ENCODE measurements around the gene ROR2.

Gene ROR2

GRCh38 chr9:91818647-91819403 is 131.2 kb downstream of the ROR2 start:
- DNase-seq (ENCODE audit: low read depth, low spot score) = no peak

- DNase-seq (ENCODE audit: low read depth, low spot score) = no peak
These were observed 131.8 kb downstream of the ROR2 start for GRCh38 chr9:91818225-91818585.

DNA sequence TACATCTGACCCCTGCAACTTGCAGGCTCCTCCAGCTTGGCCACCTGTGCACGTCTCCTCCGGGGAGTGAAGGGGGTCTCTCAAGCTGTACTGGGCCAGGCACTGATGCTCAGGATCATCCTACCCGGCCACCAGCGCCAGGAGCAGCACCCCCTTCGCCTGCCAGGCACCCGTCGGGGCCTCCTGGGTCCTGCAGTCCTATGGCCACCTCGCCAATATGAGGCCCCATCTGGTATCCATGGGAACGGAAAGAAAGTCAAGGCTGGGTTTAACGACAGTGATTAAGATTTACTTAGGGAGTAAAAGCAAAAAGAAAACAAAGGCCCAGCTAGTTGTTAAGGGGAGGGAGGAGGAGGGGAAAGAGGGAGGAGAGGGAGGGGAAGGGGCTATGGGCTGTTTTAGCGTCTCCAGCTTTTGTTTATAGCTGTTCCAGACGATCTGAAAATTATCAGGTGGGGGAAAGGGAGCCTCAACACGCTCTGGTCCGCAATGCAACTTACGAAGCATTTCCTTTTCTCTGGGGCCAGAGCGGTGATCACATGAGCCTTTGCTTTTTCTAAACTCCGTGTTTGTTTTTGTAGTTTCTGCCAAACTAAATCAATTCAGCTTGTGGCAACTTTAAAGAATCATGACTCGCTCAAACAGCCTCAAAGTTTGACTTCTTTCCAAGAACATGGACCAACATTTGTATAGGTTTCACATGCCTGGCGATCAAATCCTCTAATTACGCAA is 132.4 kb downstream of the ROR2 start:
- DNase-seq (ENCODE audit: low read depth, low spot score) = peak; percentile 80

DNA sequence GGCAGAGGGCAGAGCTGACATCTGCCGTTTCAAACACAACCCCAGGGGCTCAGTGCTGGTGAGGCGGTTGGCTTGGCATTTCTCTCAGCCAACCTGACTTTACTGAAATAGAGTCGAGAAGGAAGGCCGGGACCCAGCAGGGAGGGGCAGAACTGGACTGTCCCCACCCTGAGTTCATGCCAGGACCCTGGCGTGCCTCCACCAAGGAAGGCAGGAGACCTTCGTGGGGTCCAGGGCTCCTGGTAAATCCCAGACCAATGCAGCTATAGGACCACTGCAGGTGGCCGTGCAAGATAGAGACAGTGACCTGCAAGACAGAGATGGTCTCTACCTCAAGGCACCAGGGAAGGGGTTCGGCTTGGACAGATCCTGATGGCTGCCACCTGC is 132.9 kb downstream of the ROR2 start:
- no peak for DNase-seq (ENCODE audit: low read depth, low spot score)

GRCh38 chr9:91816356-91816755 is 133.7 kb downstream of the ROR2 start:
- DNase-seq (ENCODE audit: low read depth, low spot score) = no peak

GRCh38 chr9:91815896-91816295 is 134.1 kb downstream of the ROR2 start:
- DNase-seq (ENCODE audit: low read depth, low spot score) = no peak

DNA sequence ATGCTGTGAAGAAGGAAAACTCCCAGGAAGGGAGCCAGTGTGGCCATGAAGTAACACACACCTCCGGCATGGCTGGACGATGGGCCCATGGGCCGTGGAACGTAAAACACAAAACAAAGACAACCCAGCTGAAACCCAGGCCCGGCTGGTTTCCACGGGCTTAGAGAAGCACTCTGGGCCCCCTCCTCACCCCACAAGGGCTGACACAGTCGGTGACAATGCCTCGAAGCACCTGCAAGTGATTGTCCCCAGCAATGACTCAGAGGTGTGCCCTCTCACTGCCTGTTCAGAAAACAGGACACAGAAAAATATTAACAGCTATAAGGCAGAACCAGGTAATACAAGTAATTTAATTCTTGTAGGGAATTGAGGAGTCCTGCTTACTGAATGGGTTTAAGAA is 135.3 kb downstream of the ROR2 start:
- DNase-seq (ENCODE audit: low read depth, low spot score) = no peak

GRCh38 chr9:91814201-91814600 is 135.8 kb downstream of the ROR2 start:
- DNase-seq (ENCODE audit: low read depth, low spot score) = no peak

- no peak for DNase-seq (ENCODE audit: low read depth, low spot score)
These were observed 136.7 kb downstream of the ROR2 start for GRCh38 chr9:91813176-91813795.

DNA sequence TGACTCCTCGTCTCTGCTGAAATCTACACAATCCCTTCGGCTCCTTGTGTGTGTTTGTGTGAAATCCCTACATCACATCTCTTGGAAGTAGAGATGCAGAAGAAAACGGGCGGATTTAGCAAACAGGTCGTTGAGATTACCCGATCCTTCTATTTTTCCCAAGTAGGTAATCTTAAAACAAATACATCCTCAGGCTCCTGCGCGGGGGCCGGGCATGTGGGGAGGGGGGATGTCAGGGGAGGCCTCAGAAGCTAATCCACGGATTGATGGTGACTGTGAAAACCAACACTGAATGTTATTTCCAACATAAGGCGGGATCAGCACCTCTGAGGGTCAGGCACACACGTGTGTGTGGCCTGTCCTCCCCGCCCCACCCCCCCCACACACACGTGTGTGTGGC is 137.8 kb downstream of the ROR2 start:
- no peak for DNase-seq (ENCODE audit: low read depth, low spot score)

GRCh38 chr9:91811024-91811909 is 138.8 kb downstream of the ROR2 start:
- no peak for DNase-seq (ENCODE audit: low read depth, low spot score)

DNA sequence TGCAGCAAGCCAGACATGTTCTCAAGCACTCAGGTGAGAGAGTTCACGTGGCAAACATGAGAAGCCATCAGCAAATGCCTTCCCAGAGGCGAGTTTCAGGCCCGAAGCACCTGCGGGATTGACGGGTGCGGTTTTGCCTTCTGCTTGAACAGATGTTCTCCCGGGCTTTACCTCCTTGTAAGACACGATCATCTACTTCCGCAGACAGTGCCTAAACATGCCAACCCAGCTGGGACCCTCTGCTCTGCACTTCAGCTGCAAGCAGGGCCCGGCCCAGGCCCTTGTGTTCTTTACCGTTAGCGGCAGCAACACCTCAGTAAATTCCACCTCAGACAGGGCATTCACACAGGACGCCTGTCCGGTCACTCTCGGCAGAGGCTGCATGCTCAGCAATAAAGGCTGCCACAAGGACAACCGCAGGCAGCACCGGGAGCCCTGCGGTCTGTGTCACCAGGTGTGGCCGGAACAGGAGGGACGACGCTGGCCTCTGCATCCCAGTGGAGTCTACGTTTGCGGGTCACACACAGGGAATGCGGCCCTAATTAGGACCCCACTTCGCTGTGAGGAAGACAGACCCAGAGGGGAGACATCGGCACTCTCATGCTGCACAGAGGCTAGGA is 139.6 kb downstream of the ROR2 start:
- DNase-seq (ENCODE audit: low read depth, low spot score) = no peak

- DNase-seq (ENCODE audit: low read depth, low spot score) = peak; percentile 52
These were observed 140.3 kb downstream of the ROR2 start for GRCh38 chr9:91809581-91810285.

DNA sequence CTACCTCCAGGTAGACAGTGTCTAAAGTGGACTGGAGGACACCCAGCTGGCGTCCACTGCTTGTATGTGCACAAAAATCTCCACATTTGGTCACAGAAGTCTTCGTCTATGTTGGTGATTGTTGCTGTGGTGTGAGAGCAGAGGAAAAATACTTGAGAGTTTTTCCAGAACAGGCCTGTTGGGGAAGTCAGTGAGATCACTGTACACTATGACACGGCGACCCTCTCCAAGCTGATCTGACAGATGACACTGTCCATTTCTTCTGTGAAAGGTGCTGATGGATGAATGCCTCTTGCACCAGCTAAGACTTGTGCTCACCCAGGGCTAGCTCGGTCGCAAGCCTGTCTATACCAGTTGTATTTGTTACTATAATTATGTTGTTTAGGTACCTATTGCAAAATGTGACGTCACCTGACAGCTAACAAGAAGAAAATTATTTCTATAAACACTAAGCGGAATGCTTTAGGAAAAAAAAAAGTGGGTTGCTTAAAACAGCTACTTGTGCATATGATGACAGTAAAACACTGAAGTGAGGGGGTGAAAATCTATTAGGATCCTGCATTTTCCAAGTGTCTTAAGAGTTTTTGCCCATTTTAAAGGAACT is 142.3 kb downstream of the ROR2 start:
- DNase-seq (ENCODE audit: low read depth, low spot score) = no peak

- no peak for DNase-seq (ENCODE audit: low read depth, low spot score)
These were observed 145.0 kb downstream of the ROR2 start for GRCh38 chr9:91805031-91805430.

- DNase-seq (ENCODE audit: low read depth, low spot score) = no peak
These were observed 145.9 kb downstream of the ROR2 start for GRCh38 chr9:91803970-91804752.

DNA sequence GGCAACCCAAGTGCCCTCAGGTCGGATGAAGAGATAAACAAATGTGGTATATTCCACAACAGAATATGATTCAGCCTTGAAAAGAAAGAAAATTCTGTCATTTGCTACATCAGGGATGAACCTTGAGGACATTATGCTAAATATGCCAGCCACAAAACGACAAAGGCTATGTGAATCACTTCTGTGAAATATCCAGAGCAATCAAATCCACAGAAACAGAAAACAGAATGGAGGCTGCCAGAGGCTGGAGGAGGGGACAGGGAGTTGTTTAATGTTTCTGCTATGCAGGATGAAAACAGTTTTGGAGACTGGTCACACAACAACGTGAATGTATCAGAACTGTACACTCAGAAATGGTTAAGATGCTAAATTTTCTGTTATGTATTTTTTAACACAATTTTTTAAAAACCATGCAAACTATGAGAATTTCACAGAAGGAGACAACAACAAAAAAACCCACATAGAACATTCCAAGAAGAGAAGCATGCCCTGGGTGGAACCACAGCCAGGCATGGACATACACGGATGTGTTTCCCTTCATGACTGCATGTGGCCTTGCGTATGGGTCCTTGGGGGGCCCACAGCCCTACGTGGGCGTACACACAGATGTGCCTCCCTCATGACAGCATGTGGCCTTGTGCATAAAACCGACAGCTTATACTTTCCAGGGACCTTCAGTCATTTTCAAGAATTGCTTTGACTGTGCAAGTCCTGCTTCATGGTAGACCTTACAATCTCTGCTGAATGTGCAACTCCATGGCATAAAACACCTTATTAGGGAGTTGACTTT is 146.7 kb downstream of the ROR2 start:
- peak; percentile 44 for DNase-seq (ENCODE audit: low read depth, low spot score)

DNA sequence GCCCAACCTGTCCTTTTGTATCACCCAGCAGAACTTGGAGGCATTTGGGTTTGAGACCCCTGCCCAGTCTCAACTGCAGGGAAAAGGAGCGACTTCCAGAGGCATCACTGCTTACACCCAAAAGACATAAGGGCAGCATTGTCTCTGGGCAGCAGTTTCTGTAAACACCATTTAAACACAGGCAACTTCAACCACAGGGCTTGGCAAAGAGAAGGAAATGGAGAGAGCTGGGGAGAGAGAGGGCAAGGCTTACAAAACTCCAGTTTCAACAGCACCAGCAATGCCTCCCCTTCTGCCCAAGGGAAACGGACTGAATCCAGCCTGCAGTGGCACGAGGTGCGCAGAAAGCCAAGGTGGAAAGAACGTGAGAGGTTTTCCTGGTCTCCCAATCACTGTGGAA is 147.6 kb downstream of the ROR2 start:
- DNase-seq (ENCODE audit: low read depth, low spot score) = no peak
